Subcutaneous adipose tissue (tissue), 4 donors: ENCODE results near the gene PAQR6. TPM values are rescaled to one million over a fixed set of nuclear protein-coding genes. Genes with fewer than 3 reads are reported as not detected.

Source experiments
- CTCF ChIP-seq: fragments of 450-650 bp; IDR thresholded peaks from one replicate; pipeline ENCODE4 v1.5.1; 2016; ENCODE audit warnings: low read depth, mild to moderate bottlenecking, control low read depth, antibody characterized with exemption, moderate library complexity
- total RNA-seq, 4 donors: library from RNA; depleted of rRNA; stranded (reverse); fragments of >200 nt; gene quantifications; one replicate each; pipeline ENCODE4 v1.1.0, GENCODE V29; 2016

PAQR6 gene
- total RNA-seq, 4 donors from 2014 or later = 0.66 to 1.5 (median 1.0) TPM; not detected in 1

GRCh38 chr1:156204686-156205085, 43.2 kb downstream of the PAQR6 start:
- TF ChIP-seq CTCF = no peak

GRCh38 chr1:156203331-156203730, 44.5 kb downstream of the PAQR6 start:
- TF ChIP-seq CTCF = no peak

GRCh38 chr1:156200044-156200443, 47.8 kb downstream of the PAQR6 start:
- TF ChIP-seq CTCF = no peak

- TF ChIP-seq CTCF = no peak
Observed at GRCh38 chr1:156198831-156199349, 49.0 kb downstream of the PAQR6 start.

- no peak for TF ChIP-seq CTCF
Observed at GRCh38 chr1:156196445-156196844, 51.4 kb downstream of the PAQR6 start.

- no peak for TF ChIP-seq CTCF
Observed at GRCh38 chr1:156195853-156196252, 52.0 kb downstream of the PAQR6 start.

- no peak for TF ChIP-seq CTCF
Observed at GRCh38 chr1:156194300-156194652, 53.6 kb downstream of the PAQR6 start.
